HCT116 (cell line): ENCODE data around the gene NLRP8. TPM values are rescaled to one million over a fixed set of nuclear protein-coding genes. Genes with fewer than 3 reads are reported as not detected.

Experiments
- ATAC-seq: fragments of 200-7000 bp; cut with Tn5 transposase; 2 replicates; pipeline ENCODE4 v1.9.1; 2020; ENCODE audit warnings: mild to moderate bottlenecking, moderate library complexity
- BruUV-seq: library from RNA; stranded (reverse); fragments of 400-500 nt; replicated peaks from 2 replicates; lab custom pipeline; 2021; lab: Mats Ljungman, UMichigan
- CTCF ChIA-PET: fragments of 300-600 bp; sonication (Branson Sonifier 250); formaldehyde crosslinking; loops from one replicate; lab custom pipeline; 2021; ENCODE audit warnings: antibody characterized with exemption; lab: Charles Lee
- POLR2A ChIA-PET: fragments of 300-600, 350-600 bp; sonication (Branson Sonifier 250); formaldehyde crosslinking; loops from one replicate; lab custom pipeline; 2021; ENCODE audit warnings: antibody characterized with exemption; lab: Charles Lee
- RAD21 ChIA-PET, 2 experiments: fragments of 300-600 bp; sonication (Branson Sonifier 250); formaldehyde crosslinking; loops; one replicate each; lab custom pipeline; 2023; ENCODE audit warnings: low total read pairs in 2 of 2; ENCODE audit not compliant: uncharacterized antibody in 2 of 2, unreplicated experiment in 2 of 2, low non-redundant PET in 1 of 2; lab: Charles Lee
- DNase-seq: peaks from one replicate; pipeline ENCODE4 v3.0.0-alpha.2; 2010; ENCODE audit warnings: low read depth, low spot score
- H2AFZ ChIP-seq: fragments of 200-600 bp; shearing (Covaris generic), sonication (generic); 2 replicates; pipeline ENCODE4 v1.6.1; 2017; ENCODE audit warnings: low read depth, mixed run types, mixed read lengths, antibody characterized with exemption, low read length; ENCODE audit not compliant: poor library complexity, severe bottlenecking
- H3K27ac ChIP-seq: 2 replicates; pipeline ENCODE4 v1.5.1; 2012; ENCODE audit warnings: low read depth, low read length
- H3K27me3 ChIP-seq: fragments of 200-600 bp; sonication (generic); 2 replicates; pipeline ENCODE4 v1.6.1; 2016; ENCODE audit warnings: mixed run types, low read length, mixed read lengths; ENCODE audit not compliant: insufficient read depth
- H3K36me3 ChIP-seq, 2 experiments: fragments of 200-500 bp in 1 of 2; fragments of 200-600 bp in 1 of 2; sonication (Bioruptor generic) in 1 of 2; sonication (generic) in 1 of 2; 2 replicates each; pipeline versions ENCODE4 v1.5.1 to v1.6.1; 2014 to 2016; ENCODE audit warnings: low read length in 2 of 2, inconsistent platforms in 1 of 2, mixed read lengths in 1 of 2, mixed run types in 1 of 2; ENCODE audit not compliant: insufficient read depth in 2 of 2, control insufficient read depth in 1 of 2
- H3K4me1 ChIP-seq, 2 experiments: fragments of 200-600 bp in 1 of 2; sonication (generic) in 1 of 2; 2 replicates each; pipeline versions ENCODE4 v1.5.1 to v1.6.1; 2012 to 2017; ENCODE audit warnings: low read length in 2 of 2, inconsistent platforms in 1 of 2, mild to moderate bottlenecking in 1 of 2, mixed read lengths in 1 of 2, mixed run types in 1 of 2, moderate library complexity in 1 of 2; ENCODE audit not compliant: insufficient read depth in 2 of 2, control insufficient read depth in 1 of 2
- H3K4me2 ChIP-seq: fragments of 200-600 bp; sonication (generic); 2 replicates; pipeline ENCODE4 v1.6.1; 2017; ENCODE audit warnings: mixed run types, low read length, mixed read lengths
- H3K4me3 ChIP-seq, 2 experiments: fragments of 200-600 bp in 1 of 2; sonication (generic) in 1 of 2; replicated peaks in 1 of 2; 2 replicates each; pipeline ENCODE4 v1.5.1; 2011 to 2016; ENCODE audit warnings: low read length in 2 of 2, control low read depth in 1 of 2, low read depth in 1 of 2, mild to moderate bottlenecking in 1 of 2, mixed read lengths in 1 of 2, mixed run types in 1 of 2
- H3K79me2 ChIP-seq: fragments of 200-600 bp; sonication (generic); 2 replicates; pipeline ENCODE4 v1.6.1; 2017; ENCODE audit warnings: mild to moderate bottlenecking, mixed run types, low read length, moderate library complexity, mixed read lengths; ENCODE audit not compliant: insufficient read depth
- H3K9ac ChIP-seq: fragments of 200-600 bp; sonication (generic); 2 replicates; pipeline ENCODE4 v1.6.1; 2016; ENCODE audit warnings: low read length, mixed read lengths
- H3K9me2 ChIP-seq: fragments of 200-600 bp; sonication (generic), shearing (Covaris generic); 2 replicates; pipeline ENCODE4 v1.6.1; 2017; ENCODE audit warnings: mixed run types, mild to moderate bottlenecking, moderate library complexity; ENCODE audit not compliant: insufficient read depth
- H3K9me3 ChIP-seq, 2 experiments: fragments of 200-500 bp in 1 of 2; fragments of 200-600 bp in 1 of 2; sonication (Bioruptor generic) in 1 of 2; sonication (generic) in 1 of 2; 2 replicates each; pipeline ENCODE4 v1.6.1; 2014 to 2017; ENCODE audit warnings: low read length in 2 of 2, mixed read lengths in 2 of 2, inconsistent platforms in 1 of 2, low read depth in 1 of 2, mild to moderate bottlenecking in 1 of 2, mixed run types in 1 of 2, moderate library complexity in 1 of 2; ENCODE audit not compliant: control insufficient read depth in 1 of 2, insufficient read depth in 1 of 2
- H4K20me1 ChIP-seq: fragments of 200-600 bp; sonication (generic), shearing (Covaris generic); 2 replicates; pipeline ENCODE4 v1.6.1; 2017; ENCODE audit warnings: mixed run types, mild to moderate bottlenecking, moderate library complexity; ENCODE audit not compliant: insufficient read depth
- EGR1 ChIP-seq: IDR thresholded peaks from 2 replicates; pipeline ENCODE4 v1.6.1; 2012; ENCODE audit warnings: low read depth
- ELF1 ChIP-seq: IDR thresholded peaks from 2 replicates; pipeline ENCODE4 v1.6.1; 2012; ENCODE audit warnings: low read depth, borderline replicate concordance
- FOSL1 ChIP-seq: IDR thresholded peaks from 2 replicates; pipeline ENCODE4 v1.6.1; 2012; ENCODE audit warnings: low read depth
- SRF ChIP-seq: IDR thresholded peaks from 2 replicates; pipeline ENCODE4 v1.6.1; 2012; ENCODE audit warnings: low read depth
- ZBTB33 ChIP-seq: IDR thresholded peaks from 2 replicates; pipeline ENCODE4 v1.6.1; 2011; ENCODE audit warnings: mild to moderate bottlenecking, low read length, moderate library complexity; ENCODE audit not compliant: insufficient replicate concordance; ENCODE audit errors: extremely low read depth
- ZFX ChIP-seq: fragments of 450-650 bp; IDR thresholded peaks from 2 replicates; pipeline ENCODE4 v1.6.1; 2017
- intact Hi-C: fragments of 100-400 bp; cut with micrococcal nuclease; formaldehyde crosslinking; loops from 2 replicates; pipeline ENCODE4 v1.10.0; 2022
- total RNA-seq: library from RNA; stranded (reverse); gene quantifications from one replicate; pipeline ENCODE4 v1.2.1, GENCODE V29; 2021; ENCODE audit not compliant: unreplicated experiment
- TF ChIP-seq, protein P1 (sequence below): IDR thresholded peaks from 2 replicates; pipeline ENCODE4 v1.6.1; 2012; ENCODE audit warnings: low read depth

Gene NLRP8
- total RNA-seq, 1 experiment from 2014 or later: not detected

GRCh38 chr19:55923556-55923955 is 24.1 kb upstream of the NLRP8 start:
- Histone ChIP-seq H3K27ac (no peak overlapping the region), H3K27me3 (0 out of 2 replicates have a peak, but pooled peaks cover 9% of the 10 kb centered on the region), H3K4me3 (no peak overlapping the region), H3K4me2 (no peak overlapping the region), H3K9ac (no peak overlapping the region), H3K79me2 (no peaks in the 10 kb centered on the region), H2AFZ (no peak overlapping the region), H3K4me1 (no peaks in the 10 kb centered on the region)
- ATAC-seq: no peak
- RAD21 ChIA-PET: no interaction called here
- BruUV-seq: no TSS peak
- DNase-seq: no peak
- TF ChIP-seq FOSL1: no peak
- TF ChIP-seq SRF: no peak
- TF ChIP-seq EGR1: no peak
- TF ChIP-seq, protein P1, sequence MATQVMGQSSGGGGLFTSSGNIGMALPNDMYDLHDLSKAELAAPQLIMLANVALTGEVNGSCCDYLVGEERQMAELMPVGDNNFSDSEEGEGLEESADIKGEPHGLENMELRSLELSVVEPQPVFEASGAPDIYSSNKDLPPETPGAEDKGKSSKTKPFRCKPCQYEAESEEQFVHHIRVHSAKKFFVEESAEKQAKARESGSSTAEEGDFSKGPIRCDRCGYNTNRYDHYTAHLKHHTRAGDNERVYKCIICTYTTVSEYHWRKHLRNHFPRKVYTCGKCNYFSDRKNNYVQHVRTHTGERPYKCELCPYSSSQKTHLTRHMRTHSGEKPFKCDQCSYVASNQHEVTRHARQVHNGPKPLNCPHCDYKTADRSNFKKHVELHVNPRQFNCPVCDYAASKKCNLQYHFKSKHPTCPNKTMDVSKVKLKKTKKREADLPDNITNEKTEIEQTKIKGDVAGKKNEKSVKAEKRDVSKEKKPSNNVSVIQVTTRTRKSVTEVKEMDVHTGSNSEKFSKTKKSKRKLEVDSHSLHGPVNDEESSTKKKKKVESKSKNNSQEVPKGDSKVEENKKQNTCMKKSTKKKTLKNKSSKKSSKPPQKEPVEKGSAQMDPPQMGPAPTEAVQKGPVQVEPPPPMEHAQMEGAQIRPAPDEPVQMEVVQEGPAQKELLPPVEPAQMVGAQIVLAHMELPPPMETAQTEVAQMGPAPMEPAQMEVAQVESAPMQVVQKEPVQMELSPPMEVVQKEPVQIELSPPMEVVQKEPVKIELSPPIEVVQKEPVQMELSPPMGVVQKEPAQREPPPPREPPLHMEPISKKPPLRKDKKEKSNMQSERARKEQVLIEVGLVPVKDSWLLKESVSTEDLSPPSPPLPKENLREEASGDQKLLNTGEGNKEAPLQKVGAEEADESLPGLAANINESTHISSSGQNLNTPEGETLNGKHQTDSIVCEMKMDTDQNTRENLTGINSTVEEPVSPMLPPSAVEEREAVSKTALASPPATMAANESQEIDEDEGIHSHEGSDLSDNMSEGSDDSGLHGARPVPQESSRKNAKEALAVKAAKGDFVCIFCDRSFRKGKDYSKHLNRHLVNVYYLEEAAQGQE: no peak
- no peak for TF ChIP-seq ZFX
- no peak for TF ChIP-seq ZBTB33
- no peak for TF ChIP-seq ELF1
- TF ChIP-seq, all 23 proteins: peak for 0
- Histone ChIP-seq H3K9me2 (no peaks in the 10 kb centered on the region), H3K9me3 (no peaks in the 10 kb centered on the region), H4K20me1 (no peaks in the 10 kb centered on the region), H3K36me3 (no peaks in the 10 kb centered on the region)
- ChIA-PET CTCF (no interaction called here), POLR2A (no interaction called here)
- intact Hi-C loops: no loop called here
